HT-29 (cell line): ENCODE data around the gene UBTD1. TPM values are rescaled to one million over a fixed set of nuclear protein-coding genes. Genes with fewer than 3 reads are reported as not detected.
"Not testable (repeated sequence)": the region's sequence is repeated elsewhere in the genome, so short reads cannot be mapped to it uniquely, and the experiment has no call there.

ENCODE experiments used
- DNase-seq: peaks from one replicate; pipeline ENCODE4 v3.0.0-alpha.2; 2015; ENCODE audit warnings: low spot score
- total RNA-seq: library from RNA; depleted of rRNA; stranded (reverse); fragments of >200 nt; shearing (Covaris generic); gene quantifications from 2 replicates; pipeline ENCODE4 v1.2.3, GENCODE V29; 2014

The UBTD1 gene
- total RNA-seq, 1 experiment from 2014 or later: 23.5 TPM

DNA sequence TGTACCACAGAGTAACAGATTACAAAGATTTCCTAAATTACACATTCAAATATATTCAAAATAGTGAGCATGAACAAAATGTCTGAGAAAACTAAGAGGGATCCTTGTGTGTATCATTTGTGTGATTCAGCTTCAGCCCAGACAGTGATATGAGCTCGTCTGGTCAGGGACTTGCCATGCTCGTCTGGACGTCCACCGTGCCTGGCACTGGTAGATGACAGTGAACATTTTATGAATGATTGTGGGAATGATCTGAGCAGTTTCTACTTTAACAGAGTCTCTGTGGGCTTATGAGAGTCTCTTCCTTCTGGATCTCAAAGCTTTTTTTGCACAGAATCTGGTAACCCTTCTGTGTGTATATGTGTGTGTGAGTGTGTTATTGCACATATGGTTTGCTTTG, 39.7 kb downstream of the UBTD1 start:
- DNase-seq: no peak

DNA sequence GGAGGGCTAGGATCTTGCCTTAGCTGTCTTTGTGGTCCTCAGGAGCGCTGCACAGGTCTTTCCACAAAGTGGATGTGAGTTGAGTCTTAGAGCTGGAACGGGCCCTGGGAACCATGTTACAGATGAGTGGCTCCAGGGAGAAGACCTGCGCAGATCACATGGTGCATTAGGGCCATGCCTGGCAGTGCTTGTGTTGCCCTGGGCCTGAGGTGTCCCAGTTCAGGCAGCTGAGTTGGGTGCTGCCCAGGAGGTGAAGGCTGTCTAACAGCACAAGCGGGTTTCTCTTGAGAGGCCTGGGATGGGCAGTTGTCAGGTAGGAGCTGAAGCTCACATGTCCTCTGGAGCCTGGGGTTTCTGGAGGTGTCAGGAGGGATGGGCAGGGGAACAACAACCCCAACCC, 40.1 kb downstream of the UBTD1 start:
- DNase-seq: no peak

DNA sequence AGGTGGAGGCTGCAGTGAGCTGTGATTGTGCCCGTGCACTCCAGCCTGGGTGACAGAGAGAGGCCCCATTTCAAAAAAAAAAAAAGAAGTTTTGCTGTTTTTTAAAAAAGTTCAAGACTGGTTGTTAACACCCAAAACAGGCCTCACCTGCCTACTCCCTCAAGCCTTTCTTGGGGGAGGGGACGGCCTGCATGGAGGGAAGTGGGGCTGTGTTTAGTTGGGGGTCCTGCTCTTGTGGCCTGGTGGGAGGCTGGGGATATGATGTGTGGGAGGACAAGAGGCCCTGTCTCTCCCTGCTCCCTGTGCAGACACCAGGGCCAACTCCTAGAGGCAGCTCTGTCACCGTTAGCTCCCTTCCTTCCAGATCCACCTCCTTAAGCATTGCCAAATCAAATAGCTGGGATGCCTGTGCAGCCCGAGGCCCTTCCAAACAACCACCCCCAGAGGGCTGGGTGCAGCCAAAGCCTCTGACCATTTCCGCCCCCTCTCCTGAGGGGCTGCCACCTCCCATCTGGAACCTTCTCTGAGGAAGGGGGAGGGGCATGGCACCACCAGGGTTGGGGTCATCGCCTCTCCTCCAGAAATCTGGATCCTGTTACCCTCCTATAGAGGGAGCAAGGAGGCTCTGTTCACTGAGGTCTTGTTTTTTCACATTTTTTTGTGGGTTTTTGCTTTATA, 40.9 kb downstream of the UBTD1 start:
- DNase-seq: no peak

GRCh38 chr10:97540669-97541500, 42.2 kb downstream of the UBTD1 start:
- DNase-seq: no peak

DNA sequence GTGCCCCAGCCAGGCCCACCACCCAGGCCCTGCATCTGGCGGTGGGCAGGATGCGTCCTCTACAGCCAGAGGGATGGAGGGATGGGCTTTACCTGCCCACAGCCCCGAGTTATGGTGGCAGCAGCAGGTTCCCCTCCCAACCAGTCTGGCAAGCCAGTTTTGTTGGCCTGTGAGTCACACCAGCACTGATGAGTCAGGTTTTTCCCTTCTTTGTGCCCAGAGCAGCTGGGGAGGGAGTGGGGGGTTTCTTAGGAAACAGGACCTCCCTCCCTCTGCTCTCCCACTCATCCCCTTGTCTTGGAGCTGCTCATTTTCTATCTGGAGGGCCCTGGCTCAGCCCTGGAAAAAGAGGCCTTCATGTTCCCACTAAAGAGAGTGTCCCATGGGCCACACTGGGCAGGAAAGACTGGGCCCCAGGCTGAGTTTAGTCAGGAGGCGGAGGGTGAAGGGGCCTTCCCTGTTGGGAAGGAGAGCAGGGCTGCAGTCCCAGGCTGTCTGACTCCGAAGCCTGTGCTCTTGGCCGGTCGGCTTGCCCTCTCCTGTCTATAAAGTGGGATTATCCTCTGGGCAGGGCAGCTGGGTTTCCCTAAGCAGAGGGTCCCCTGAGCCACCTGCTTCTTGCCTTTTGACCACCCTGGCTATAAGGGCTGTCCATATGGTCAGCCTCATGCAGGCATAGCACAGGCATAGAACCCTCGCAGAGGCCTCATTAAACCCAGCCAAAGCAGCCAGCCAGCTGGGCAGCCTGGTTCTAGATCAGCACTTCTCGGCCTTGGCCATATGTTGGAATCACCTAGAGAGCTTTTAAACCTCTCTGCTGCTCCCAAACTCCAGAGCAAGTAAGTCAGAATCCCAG, 43.7 kb downstream of the UBTD1 start:
- peak; percentile 86 for DNase-seq

- DNase-seq: peak; percentile 88
Observed at GRCh38 chr10:97543025-97543546, 44.4 kb downstream of the UBTD1 start.

GRCh38 chr10:97546456-97547270, 47.9 kb downstream of the UBTD1 start:
- DNase-seq: no peak

- no peak for DNase-seq
Observed at GRCh38 chr10:97547271-97547600, 48.5 kb downstream of the UBTD1 start.

DNA sequence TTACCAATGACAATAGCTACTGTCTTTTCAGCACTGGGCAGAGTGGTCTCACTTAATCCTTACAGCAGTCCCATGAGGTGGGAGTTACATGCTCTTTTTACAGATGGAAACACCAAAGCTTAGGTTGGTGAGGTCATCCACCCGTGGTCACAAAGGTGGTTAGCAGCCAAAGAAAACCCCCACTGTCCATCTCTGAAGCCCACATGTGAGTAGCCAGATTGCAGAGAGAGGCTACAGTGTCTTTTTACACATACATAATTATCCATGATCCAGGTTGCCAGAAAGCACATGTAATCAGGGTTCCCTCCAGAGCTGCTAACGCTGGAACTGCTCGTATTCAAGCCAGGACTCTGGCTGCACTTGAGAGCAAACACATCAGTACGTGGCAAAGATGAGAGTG, 49.2 kb downstream of the UBTD1 start:
- no peak for DNase-seq

DNA sequence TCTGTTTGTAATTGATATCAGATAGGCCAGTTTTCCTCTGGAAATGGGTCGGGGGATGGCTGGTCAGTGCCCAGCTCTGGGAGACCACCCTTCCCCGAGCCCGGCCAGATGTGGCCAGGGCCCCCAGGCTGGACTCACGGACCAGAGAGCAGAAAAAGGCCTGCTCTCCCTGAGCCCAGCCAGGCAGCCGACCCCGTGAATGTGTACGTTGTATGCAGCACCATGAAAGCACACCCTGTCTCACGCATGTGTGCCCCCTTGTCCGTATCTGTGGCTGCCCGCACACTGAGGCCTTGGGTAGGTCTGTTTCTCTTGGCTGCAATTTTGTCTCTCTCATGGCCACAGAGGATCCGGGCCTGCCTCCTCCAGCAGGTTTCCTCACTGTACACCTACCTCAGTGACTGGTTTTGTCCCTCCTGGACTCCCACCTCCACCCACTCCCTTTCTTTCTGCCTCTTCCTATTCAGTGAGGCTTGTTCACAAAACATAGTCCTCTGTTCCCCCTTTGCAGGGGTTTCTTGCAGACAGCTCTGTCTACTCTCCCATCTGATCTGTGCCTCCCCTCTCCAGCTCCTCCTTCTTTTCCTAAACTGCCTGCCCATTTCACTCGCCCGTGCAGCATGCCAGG, 50.2 kb downstream of the UBTD1 start:
- DNase-seq: no peak

- DNase-seq: no peak
Observed at GRCh38 chr10:97549587-97550322, 51.0 kb downstream of the UBTD1 start.

DNA sequence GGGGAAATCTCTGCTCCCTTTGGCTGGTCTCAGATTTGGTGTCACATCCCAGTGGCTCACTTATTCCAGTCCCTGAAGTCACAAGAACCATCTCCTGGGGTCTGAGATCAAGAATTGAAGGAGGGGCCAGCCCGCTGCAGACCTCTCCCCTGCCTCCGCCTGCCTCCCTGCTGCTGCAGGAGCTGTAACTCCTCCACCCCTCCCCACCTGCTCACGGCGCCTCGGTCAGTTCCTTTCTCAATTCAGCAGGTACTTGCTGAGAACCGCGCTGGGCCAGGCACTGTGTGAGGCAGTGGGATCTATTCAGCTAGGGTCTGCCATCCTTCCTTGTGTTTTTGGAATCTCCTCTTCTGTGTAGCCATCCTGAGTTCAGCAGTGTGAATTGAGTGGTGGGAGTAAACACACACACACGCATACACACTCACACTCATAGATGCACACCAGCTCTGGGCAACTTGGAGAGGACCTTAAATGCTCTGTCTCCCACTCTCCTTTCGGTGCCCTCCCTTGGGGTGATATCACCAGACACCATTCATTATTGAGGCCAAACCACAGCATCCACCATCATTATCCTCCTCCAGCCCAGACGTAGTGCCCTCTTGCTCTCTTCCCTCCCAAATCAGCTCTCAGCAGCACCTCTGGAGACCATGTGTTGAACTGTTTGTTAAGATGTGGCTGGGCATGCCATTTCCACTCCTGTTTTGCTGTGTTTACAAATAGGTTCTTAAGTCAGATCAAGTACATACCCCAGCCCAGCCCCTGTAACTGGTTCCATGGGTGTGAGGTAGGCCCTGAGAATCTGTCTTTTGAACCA, 51.8 kb downstream of the UBTD1 start:
- no peak for DNase-seq

DNA sequence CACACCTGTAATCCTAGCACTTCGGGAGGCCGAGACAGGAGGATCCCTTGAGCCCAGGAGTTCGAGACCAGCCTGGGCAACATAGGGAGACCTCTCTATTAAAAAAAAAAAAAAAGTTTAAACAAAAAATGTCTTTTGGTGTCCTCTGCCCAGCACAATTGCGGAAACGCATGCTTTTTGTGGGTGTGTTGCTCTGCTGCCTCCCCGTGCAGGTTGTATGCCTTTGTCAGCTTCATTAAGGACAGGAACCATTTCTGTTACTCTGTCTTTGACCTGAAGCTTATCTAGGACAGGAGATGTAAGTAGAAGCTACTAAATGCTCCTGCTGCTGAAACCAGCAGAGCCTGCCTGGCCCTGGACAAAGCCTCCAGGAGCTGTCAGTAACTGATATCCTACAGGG, 52.5 kb downstream of the UBTD1 start:
- no peak for DNase-seq

DNA sequence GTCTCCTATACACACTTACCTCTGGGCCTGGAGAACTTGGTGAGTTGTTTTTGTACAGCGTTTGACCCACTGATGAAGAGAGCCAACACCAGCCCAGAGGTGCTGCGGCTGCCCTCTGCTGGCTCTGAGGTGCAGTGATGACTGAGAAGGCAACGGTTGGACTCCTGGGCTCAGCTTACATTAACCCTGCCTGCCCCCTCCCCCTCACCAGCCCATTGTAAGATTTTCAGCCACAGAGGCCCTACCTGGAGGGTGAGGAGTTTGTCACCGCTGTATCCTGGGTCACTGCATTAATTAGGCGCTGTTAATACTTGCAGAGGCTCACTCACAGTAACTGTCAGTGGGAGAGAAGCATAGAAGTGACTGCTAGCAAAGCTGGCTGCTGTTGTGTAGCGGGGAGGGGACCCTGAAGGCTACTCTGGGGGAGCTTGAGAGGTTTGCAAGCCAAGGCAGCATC, 54.9 kb downstream of the UBTD1 start:
- DNase-seq: peak; percentile 82

DNA sequence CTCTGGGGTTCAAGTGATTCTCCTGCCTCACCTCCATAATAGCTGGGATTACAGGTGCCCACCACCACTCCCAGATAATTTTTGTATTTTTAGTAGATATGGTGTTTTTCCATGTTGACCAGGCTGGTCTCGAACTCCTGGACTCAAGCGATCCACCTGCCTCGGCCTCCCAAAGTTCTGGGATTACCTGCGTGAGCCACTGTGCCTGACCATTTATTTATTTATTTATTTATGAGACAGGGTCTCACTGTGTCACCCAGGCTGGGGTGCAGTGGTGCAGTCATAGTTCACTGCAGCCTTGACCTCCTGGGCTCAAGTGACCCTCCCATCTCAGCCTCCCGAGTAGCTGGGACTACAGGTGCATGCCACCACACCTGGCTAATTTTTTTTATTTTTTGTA, 55.6 kb downstream of the UBTD1 start:
- not testable (repeated sequence) for DNase-seq

- DNase-seq: not testable (repeated sequence)
Observed at GRCh38 chr10:97555541-97555940, 56.8 kb downstream of the UBTD1 start.

- not testable (repeated sequence) for DNase-seq
Observed at GRCh38 chr10:97560731-97561381, 62.1 kb downstream of the UBTD1 start.

- DNase-seq: not testable (repeated sequence)
Observed at GRCh38 chr10:97561386-97562077, 62.8 kb downstream of the UBTD1 start.
